Nephron progenitor cell (in vitro differentiated cells): ENCODE measurements around the gene PREX1.

Experiments used
- DNase-seq: peaks from one replicate; pipeline ENCODE4 v3.0.0; 2021
- H3K27ac Mint-ChIP-seq: 2 replicates; pipeline ENCODE4 v1.8.0; 2021; ENCODE audit warnings: mild to moderate bottlenecking, moderate library complexity, mixed read lengths
- H3K27me3 Mint-ChIP-seq: 2 replicates; pipeline ENCODE4 v1.8.0; 2021; ENCODE audit warnings: mild to moderate bottlenecking, low read depth, mixed read lengths; ENCODE audit not compliant: poor library complexity
- H3K36me3 Mint-ChIP-seq: 2 replicates; pipeline ENCODE4 v1.8.0; 2021; ENCODE audit warnings: low read depth, mixed read lengths
- H3K4me1 Mint-ChIP-seq: 2 replicates; pipeline ENCODE4 v1.8.0; 2021; ENCODE audit warnings: mixed read lengths
- H3K4me3 Mint-ChIP-seq: 2 replicates; pipeline ENCODE4 v1.8.0; 2021; ENCODE audit warnings: mild to moderate bottlenecking, moderate library complexity, mixed read lengths
- H3K9me3 Mint-ChIP-seq: 2 replicates; pipeline ENCODE4 v1.8.0; 2021; ENCODE audit warnings: mild to moderate bottlenecking, moderate library complexity, mixed read lengths
- CTCF ChIP-seq: fragments of 200-600 bp; sonication (generic); IDR thresholded peaks from 2 replicates; pipeline ENCODE4 v1.5.0; 2021; ENCODE audit warnings: antibody characterized with exemption

PREX1 gene

GRCh38 chr20:48629069-48629959 is 198.5 kb downstream of the PREX1 start:
- no peak for DNase-seq
- no peak overlapping the region for H3K4me3 Mint-ChIP-seq
- peaks cover 10% of the 10 kb centered on the region for H3K4me1 Mint-ChIP-seq
- no peaks in the 10 kb centered on the region for H3K9me3 Mint-ChIP-seq
- peaks cover 10% of the 10 kb centered on the region for H3K36me3 Mint-ChIP-seq
- H3K27ac Mint-ChIP-seq, result no peak overlapping the region
- H3K27me3 Mint-ChIP-seq, result no peaks in the 10 kb centered on the region
- TF ChIP-seq CTCF, result no peak

GRCh38 chr20:48627737-48628128 is 200.1 kb downstream of the PREX1 start:
- peaks cover 4% of the 10 kb centered on the region for H3K36me3 Mint-ChIP-seq
- no peak for TF ChIP-seq CTCF
- peaks cover 14% of the 10 kb centered on the region for H3K4me1 Mint-ChIP-seq
- no peaks in the 10 kb centered on the region for H3K9me3 Mint-ChIP-seq
- no peaks in the 10 kb centered on the region for H3K27me3 Mint-ChIP-seq
- no peak overlapping the region for H3K4me3 Mint-ChIP-seq
- no peak overlapping the region for H3K27ac Mint-ChIP-seq
- no peak for DNase-seq

GRCh38 chr20:48626938-48627736 is 200.7 kb downstream of the PREX1 start:
- Mint-ChIP-seq H3K27ac (peak overlapping the region; percentile 64), H3K27me3 (no peaks in the 10 kb centered on the region), H3K36me3 (peaks cover 4% of the 10 kb centered on the region), H3K4me3 (no peak overlapping the region), H3K4me1 (peaks cover 20% of the 10 kb centered on the region), H3K9me3 (no peaks in the 10 kb centered on the region)
- no peak for DNase-seq
- no peak for TF ChIP-seq CTCF

- no peaks in the 10 kb centered on the region for H3K9me3 Mint-ChIP-seq
- H3K36me3 Mint-ChIP-seq, result peaks cover 4% of the 10 kb centered on the region
- no peaks in the 10 kb centered on the region for H3K27me3 Mint-ChIP-seq
- DNase-seq, result no peak
- no peak overlapping the region for H3K4me3 Mint-ChIP-seq
- no peak for TF ChIP-seq CTCF
- H3K4me1 Mint-ChIP-seq, result peaks cover 21% of the 10 kb centered on the region
- peak overlapping the region; percentile 64 for H3K27ac Mint-ChIP-seq
These were observed 201.4 kb downstream of the PREX1 start for GRCh38 chr20:48626226-48626937.

- no peaks in the 10 kb centered on the region for H3K36me3 Mint-ChIP-seq
- peak overlapping the region; percentile 71 for H3K27ac Mint-ChIP-seq
- TF ChIP-seq CTCF, result no peak
- no peaks in the 10 kb centered on the region for H3K9me3 Mint-ChIP-seq
- no peak for DNase-seq
- no peak overlapping the region for H3K4me3 Mint-ChIP-seq
- H3K4me1 Mint-ChIP-seq, result peaks cover 22% of the 10 kb centered on the region
- no peaks in the 10 kb centered on the region for H3K27me3 Mint-ChIP-seq
These were observed 202.5 kb downstream of the PREX1 start for GRCh38 chr20:48625136-48625900.
